GM20000 (cell line): Measurements from ENCODE around the gene CISH.

Experiments used
- DNase-seq: peaks from one replicate; pipeline ENCODE4 v3.0.0; 2012; ENCODE audit warnings: low spot score
- CTCF ChIP-seq: IDR thresholded peaks from 2 replicates; pipeline ENCODE4 v1.5.1; 2012; ENCODE audit warnings: mild to moderate bottlenecking, control low read depth; ENCODE audit errors: extremely low read depth, missing control alignments

The CISH gene

GRCh38 chr3:50620420-50620819 lies 8.8 kb upstream of the CISH start:
- no peak for TF ChIP-seq CTCF
- DNase-seq: no peak

DNA sequence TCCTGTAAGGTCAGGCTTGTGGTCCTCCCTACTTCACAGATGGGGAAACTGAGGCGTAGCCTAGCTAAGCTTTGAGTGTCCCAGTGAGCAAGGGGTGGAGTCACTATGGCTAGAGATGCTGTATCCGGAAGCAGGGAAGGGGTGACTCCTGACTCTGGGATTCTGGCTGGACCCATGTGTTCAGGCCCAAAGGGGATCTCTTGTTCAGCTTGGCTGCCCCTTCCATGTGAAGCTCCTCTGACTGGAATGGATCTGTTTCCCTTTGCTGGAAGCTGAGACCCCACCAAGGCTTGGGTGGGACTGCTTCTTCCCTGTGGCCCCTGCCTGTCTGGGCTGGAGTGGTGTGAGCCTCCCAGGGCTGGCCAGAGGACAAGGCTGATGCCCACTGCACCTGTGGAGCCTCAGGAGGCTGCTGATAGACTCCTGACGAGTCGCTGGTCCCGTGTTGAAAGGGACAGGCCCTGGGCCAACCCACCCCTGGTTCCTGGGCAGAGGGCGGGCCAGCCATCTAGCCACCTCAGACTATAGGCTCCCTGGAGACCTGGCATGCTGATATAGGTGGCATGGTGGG lies 6.4 kb upstream of the CISH start:
- TF ChIP-seq CTCF: no peak
- DNase-seq: no peak

GRCh38 chr3:50617096-50617791 lies 5.7 kb upstream of the CISH start, which contains the start of gene MAPKAPK3:
TSS of gene MAPKAPK3 (plus strand) at chr3:50617151. CDS start at chr3:50617566, 415 bp downstream.
- TF ChIP-seq CTCF: no peak
- no peak for DNase-seq

GRCh38 chr3:50616770-50617095 lies 5.2 kb upstream of the CISH start:
- TF ChIP-seq CTCF: no peak
- DNase-seq: peak; percentile 96

- peak; percentile 88 for DNase-seq
- peak; percentile 98 for TF ChIP-seq CTCF
Measured at GRCh38 chr3:50616003-50616769, 4.6 kb upstream of the CISH start.

GRCh38 chr3:50615190-50615589 lies 3.6 kb upstream of the CISH start:
- no peak for TF ChIP-seq CTCF

More at GRCh38 chr3:50615190-50615589, 3.6 kb upstream of the CISH start:
- no peak for DNase-seq
